Measurements from ENCODE around the gene CDKAL1. TPM values are rescaled to one million over a fixed set of nuclear protein-coding genes. Genes with fewer than 3 reads are reported as not detected.

The CDKAL1 gene
- total RNA-seq, 3 donors from 2014 or later, result 13.0 to 27.2 (median 18.0) TPM

- intact Hi-C loops (cut with DNase I; ENCODE audit: low total_unique reads), result no loop called here
- H3K9me3 ChIP-seq, result no peaks in the 10 kb centered on the region
- no peak for TF ChIP-seq CTCF (IDR thresholded peaks at IDR 0.05)
- no peak overlapping the region for H3K4me3 ChIP-seq
- H3K27me3 ChIP-seq, result no peaks in the 10 kb centered on the region
- H3K36me3 ChIP-seq, result no peaks in the 10 kb centered on the region
- DNase-seq (ENCODE audit: low spot score in 2 of 2), result no peak
- no peak overlapping the region for H3K27ac ChIP-seq
- no peaks in the 10 kb centered on the region for H3K4me1 ChIP-seq
Measured at GRCh38 chr6:20702366-20702765, 168.1 kb downstream of the CDKAL1 start.

GRCh38 chr6:20703049-20703448 lies 168.8 kb downstream of the CDKAL1 start:
- no peak for TF ChIP-seq POLR2AphosphoS5 (IDR thresholded peaks at IDR 0.05)
- no peak for TF ChIP-seq CTCF (IDR thresholded peaks at IDR 0.05)
- TF ChIP-seq POLR2A (IDR thresholded peaks at IDR 0.05), result no peak
- Histone ChIP-seq H3K9me3 (no peaks in the 10 kb centered on the region), H3K36me3 (no peaks in the 10 kb centered on the region), H3K4me3 (no peak overlapping the region), H3K27me3 (no peaks in the 10 kb centered on the region), H3K4me1 (no peaks in the 10 kb centered on the region), H3K27ac (no peak overlapping the region)
- intact Hi-C loops (cut with DNase I; ENCODE audit: low total_unique reads), result no loop called here
- DNase-seq (ENCODE audit: low spot score in 2 of 2), result no peak

- H3K27ac ChIP-seq, result no peak overlapping the region
- H3K4me1 ChIP-seq, result no peaks in the 10 kb centered on the region
- no peaks in the 10 kb centered on the region for H3K27me3 ChIP-seq
- no peaks in the 10 kb centered on the region for H3K9me3 ChIP-seq
- intact Hi-C loops (cut with DNase I; ENCODE audit: low total_unique reads), result no loop called here
- TF ChIP-seq POLR2A (IDR thresholded peaks at IDR 0.05) (no peak), CTCF (IDR thresholded peaks at IDR 0.05) (no peak), POLR2AphosphoS5 (IDR thresholded peaks at IDR 0.05) (no peak)
- no peak for DNase-seq (ENCODE audit: low spot score in 2 of 2)
- no peaks in the 10 kb centered on the region for H3K36me3 ChIP-seq
- H3K4me3 ChIP-seq, result no peak overlapping the region
Measured at GRCh38 chr6:20704325-20705025, 170.2 kb downstream of the CDKAL1 start.

- no peak overlapping the region for H3K4me3 ChIP-seq
- no peaks in the 10 kb centered on the region for H3K36me3 ChIP-seq
- no peak for TF ChIP-seq CTCF (IDR thresholded peaks at IDR 0.05)
- no peak for TF ChIP-seq POLR2A (IDR thresholded peaks at IDR 0.05)
- TF ChIP-seq POLR2AphosphoS5 (IDR thresholded peaks at IDR 0.05), result no peak
- intact Hi-C loops (cut with DNase I; ENCODE audit: low total_unique reads), result no loop called here
- no peak for DNase-seq (ENCODE audit: low spot score in 2 of 2)
- no peaks in the 10 kb centered on the region for H3K4me1 ChIP-seq
- no peaks in the 10 kb centered on the region for H3K27me3 ChIP-seq
- no peak overlapping the region for H3K27ac ChIP-seq
- H3K9me3 ChIP-seq, result no peaks in the 10 kb centered on the region
Measured at GRCh38 chr6:20705741-20706140, 171.5 kb downstream of the CDKAL1 start.

GRCh38 chr6:20706238-20706938 lies 172.1 kb downstream of the CDKAL1 start:
- no peaks in the 10 kb centered on the region for H3K36me3 ChIP-seq
- no peak overlapping the region for H3K4me3 ChIP-seq
- intact Hi-C loops (cut with DNase I; ENCODE audit: low total_unique reads), result no loop called here
- H3K27me3 ChIP-seq, result no peaks in the 10 kb centered on the region
- H3K9me3 ChIP-seq, result no peaks in the 10 kb centered on the region
- DNase-seq (ENCODE audit: low spot score in 2 of 2), result no peak
- no peaks in the 10 kb centered on the region for H3K4me1 ChIP-seq
- H3K27ac ChIP-seq, result no peak overlapping the region
- no peak for TF ChIP-seq POLR2AphosphoS5 (IDR thresholded peaks at IDR 0.05)
- TF ChIP-seq POLR2A (IDR thresholded peaks at IDR 0.05), result no peak
- no peak for TF ChIP-seq CTCF (IDR thresholded peaks at IDR 0.05)
